GM21717 (cell line): ENCODE results near the gene TRIM10.

Experiments used
- ATAC-seq: cut with Tn5 transposase; IDR thresholded peaks from one replicate; pipeline ENCODE4 v1.9.1; 2021; ENCODE audit warnings: mild to moderate bottlenecking, moderate library complexity; ENCODE audit not compliant: unreplicated experiment

Gene TRIM10

DNA sequence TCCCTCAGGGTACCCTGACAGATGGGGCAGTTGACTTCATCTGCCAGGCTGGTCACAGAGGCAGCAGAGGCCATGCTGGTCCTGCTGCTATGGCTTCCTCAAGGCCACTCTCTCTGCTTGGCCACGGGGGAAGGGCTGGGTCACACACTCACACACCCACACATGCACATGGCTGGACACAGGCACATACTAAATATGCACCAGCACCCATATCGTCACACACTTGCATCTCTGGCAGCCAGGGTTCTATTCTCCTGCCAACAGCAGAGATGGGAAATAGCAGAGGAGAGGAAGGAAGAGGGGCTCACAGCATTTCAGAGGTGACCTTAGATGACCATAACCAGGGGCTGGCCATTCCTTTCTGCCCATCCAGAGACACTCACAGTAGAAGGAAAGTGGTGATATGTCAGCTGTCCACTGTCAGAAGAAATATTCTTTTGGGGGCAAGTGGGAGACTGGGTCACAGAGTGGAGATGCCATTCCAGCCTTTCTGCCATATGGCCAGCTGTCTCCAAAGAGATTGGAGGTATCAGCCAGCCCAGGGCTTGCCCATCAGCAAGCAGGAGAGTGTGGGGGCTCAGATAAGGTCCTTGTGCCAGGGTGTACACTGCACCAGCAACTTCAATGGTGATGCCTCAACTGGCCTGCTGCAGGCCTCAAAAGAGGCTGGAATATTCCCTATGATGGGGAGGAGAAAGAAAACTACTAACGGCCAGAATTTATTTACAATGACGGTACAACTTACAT lies at the start of gene TRIM10:
TSS of gene TRIM10 (minus strand) at position 427 of the 747 bp plus-strand sequence. CDS start at position 74, 353 bp downstream.
- no peak for ATAC-seq

- ATAC-seq = no peak
Measured at GRCh38 chr6:30207619-30208295, 46.7 kb upstream of the TRIM10 start.

- ATAC-seq = no peak
Measured at GRCh38 chr6:30206799-30207618, 46.0 kb upstream of the TRIM10 start.

- ATAC-seq = no peak
Measured at GRCh38 chr6:30206152-30206551, 45.1 kb upstream of the TRIM10 start.

DNA sequence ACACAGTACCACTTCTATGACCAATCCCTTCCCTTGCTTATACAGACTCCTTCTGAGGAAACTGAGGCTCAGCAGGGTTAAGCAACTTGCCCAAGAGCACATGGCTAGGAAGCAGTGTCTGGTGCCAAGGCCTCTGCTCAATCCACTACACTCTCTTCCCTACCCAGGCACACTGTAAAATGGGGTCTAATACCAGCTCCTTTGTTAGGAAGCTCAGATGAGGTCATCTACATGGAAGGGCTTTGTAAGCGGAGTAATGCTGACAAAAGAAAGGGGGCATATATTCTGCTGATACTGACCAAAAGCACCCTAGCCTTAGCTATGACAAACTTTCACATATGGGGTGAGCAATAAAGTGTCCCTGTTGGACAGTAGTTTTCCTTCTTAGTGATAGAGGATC lies 43.1 kb upstream of the TRIM10 start:
- no peak for ATAC-seq

DNA sequence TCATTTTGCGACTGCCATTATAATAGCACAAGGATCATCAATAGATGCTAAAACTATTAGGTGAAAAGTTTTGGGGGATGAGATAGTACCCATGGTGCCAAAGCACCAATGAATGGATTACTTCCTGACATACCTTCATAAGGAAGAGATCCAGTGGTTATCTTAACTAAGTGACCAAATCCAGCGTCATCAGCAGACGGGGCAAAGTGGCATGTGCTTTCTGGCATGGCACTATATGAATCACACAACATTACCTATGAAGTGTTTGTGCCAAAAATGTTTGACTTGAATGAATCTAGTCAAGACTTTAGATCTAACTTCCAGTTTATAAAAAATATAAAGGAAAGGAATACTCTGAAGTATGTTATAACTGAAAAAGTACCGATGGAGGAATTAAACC lies 41.4 kb upstream of the TRIM10 start:
- no peak for ATAC-seq

DNA sequence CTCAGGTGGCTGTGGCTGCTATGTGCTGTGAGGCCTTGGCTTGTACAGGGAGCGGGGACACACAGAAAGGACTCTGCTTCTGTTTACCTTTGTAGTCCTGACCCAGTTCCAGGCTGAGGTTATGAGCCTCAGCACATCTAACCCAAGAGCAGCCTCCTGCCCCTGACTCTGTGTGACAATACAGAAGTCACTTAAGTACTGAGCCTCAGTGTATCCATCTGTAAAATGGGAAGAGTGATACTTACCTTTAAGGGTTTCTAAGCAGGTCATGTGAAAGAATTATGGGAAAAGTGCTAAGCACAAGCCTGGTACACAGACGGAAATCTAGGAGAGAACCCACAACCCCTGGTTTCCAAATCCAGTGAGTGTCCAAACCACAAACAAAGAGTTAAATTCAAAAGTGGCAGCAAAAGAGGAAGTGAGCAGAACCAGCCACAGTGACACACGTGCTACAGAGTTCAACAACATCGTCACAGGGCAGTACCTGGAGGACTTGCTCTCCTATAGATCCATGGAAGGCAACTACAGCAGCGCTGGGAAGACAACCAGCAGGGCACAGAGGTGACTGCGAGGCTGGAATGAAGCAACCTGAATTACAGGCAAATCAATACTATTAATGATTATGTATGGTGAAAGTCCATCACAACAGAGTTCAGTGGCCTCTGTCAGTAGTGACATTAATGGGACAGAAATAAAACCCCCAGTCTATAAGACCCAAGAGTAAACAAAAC lies 39.7 kb upstream of the TRIM10 start:
- no peak for ATAC-seq

GRCh38 chr6:30198166-30199084 lies 37.4 kb upstream of the TRIM10 start:
- ATAC-seq = no peak

DNA sequence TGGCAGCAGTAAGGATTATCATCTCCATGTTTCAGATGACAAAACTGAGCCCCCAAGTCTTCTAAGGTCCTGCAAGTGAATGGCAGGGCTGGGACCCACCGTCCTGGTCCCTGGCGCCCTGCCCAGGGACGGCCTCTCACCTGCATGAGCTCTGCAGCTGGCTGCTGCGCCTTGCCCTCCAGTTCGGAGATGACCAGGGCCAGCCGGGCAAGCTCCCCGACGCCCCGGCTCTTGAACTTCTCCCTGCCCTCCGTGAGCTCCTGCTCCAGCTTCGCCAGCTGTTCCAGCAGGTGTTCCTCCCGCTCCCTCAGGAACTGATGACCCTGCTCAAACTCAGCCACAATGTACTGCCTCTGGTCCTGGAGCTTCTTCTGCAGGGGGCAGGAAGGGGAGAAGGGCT lies 35.4 kb upstream of the TRIM10 start:
- no peak for ATAC-seq

GRCh38 chr6:30195951-30196350 lies 34.9 kb upstream of the TRIM10 start:
- ATAC-seq = no peak

DNA sequence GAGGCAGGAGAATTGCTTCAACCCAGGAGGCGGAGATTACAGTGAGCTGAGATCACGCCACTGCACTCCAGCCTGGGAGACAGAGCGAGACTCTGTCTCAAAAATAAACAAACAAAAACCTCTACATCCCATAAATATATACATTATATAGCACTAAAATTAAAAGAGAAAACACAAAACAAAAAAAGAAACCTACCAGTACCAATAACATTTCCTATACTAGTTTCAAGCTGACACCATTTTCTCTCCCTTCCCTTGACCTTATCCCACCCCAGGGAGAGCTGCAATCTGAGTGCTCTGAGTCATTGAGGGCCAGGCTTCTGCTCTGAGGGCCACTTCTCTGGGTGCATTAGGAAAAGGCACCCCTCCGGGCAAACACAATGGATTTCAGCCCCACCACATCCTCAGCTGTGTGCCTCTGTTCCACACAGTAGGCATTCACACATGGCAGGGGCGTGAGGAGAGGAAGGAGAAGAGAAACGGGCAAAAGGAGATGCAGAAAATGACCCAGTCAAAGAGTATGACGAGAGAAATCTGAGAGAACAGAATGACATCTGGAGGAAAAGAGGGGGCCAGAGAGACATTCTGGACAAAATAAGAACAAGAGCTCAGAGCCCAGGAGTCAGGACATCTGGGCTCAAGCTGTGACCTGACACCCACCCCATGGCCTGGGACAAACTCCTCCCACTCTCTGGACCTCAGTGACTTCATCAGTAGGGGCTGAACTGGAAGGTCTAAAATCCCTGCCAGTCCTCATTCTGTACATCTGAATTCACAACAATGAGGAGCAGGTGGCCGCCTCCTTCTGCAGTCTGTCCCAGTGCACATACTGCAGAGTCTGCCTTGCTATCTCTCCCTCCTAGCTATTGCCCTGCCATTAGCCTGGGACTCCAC lies 34.0 kb upstream of the TRIM10 start:
- ATAC-seq = no peak

GRCh38 chr6:30192076-30192475 lies 31.1 kb upstream of the TRIM10 start:
- ATAC-seq = no peak

DNA sequence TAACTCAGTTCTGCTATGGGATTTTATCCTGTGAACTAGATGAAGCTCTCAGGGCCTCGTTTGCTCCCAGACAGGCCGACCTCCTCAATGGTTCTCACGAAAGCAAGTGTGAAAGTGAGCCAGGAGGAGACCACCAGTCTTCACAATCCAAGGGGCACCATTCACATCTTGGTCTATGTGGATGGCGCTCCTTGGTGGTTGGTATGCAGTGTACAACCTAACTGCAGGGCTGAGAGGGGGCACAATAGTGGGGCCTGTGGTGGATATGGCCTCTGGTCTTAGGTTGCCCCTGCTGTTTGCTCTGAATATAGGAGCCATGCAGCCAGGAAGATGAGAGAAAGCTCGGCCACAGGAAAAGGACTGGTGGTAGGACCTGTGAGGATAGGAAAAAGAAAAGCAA lies 27.5 kb upstream of the TRIM10 start:
- no peak for ATAC-seq

DNA sequence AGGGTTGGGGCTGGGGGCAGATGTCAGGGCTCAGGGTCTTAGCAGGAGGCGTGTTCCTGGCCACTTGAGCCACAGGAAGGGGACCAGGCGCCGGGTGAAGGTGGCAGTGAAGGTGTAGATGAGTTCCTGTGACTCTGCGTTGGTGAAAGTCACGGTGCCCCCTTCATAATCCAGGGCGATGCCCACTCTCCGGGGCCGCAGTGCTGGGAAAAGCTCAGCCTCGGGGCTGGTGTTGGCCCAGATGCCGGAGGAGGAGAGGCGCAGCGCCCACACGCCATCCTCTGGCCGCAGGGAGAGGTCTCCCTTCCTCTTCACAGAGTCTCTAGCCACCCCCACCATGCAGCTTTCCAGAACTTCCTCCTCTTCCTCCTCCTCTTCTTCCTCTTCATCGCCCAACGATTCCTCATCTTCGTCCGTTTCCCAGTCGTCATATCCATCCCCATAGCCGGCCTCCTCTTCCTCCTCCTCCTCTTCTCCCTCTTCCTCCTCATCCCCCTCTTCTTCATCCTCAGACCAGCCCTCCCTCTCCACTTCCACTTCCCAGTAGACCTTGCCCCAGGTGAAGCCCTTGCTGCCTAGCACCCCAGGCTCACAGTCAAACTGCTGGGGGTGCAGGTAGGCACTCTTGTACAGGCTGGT lies 25.0 kb upstream of the TRIM10 start:
- no peak for ATAC-seq

GRCh38 chr6:30184417-30185031 lies 23.5 kb upstream of the TRIM10 start:
- ATAC-seq = no peak

DNA sequence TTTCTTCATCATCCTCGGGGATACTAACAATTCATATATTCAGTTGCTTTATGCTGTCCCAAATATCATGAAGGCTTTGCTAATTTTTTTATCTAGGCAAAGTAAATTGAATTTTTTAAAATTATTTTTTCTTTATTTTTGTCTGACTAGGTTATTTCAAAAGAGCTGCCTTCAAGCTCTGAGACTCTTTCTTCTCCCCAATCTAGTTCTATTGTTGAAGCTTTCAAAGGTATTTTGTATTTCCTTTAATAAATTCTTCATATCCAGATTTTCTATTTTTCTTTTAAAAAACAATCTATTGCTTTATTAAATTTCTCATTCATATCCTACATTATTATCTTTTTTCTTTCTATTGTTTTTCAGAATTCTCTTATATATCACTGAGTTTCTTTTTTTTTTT lies 19.1 kb upstream of the TRIM10 start:
- no peak for ATAC-seq

- no peak for ATAC-seq
Measured at GRCh38 chr6:30178837-30179236, 17.8 kb upstream of the TRIM10 start.

GRCh38 chr6:30175765-30176164 lies 14.8 kb upstream of the TRIM10 start:
- no peak for ATAC-seq
